Uterine smooth muscle cell (primary cell): ENCODE measurements around the gene SGMS2. TPM values are rescaled to one million over a fixed set of nuclear protein-coding genes. Genes with fewer than 3 reads are reported as not detected.

ENCODE experiments used
- total RNA-seq: library from RNA; depleted of rRNA; stranded (reverse); fragments of >200 nt; gene quantifications from 2 replicates; pipeline ENCODE4 v1.2.3, GENCODE V29; 2014

Gene SGMS2
- total RNA-seq = 96.4 and 118 TPM in 2 replicates

DNA sequence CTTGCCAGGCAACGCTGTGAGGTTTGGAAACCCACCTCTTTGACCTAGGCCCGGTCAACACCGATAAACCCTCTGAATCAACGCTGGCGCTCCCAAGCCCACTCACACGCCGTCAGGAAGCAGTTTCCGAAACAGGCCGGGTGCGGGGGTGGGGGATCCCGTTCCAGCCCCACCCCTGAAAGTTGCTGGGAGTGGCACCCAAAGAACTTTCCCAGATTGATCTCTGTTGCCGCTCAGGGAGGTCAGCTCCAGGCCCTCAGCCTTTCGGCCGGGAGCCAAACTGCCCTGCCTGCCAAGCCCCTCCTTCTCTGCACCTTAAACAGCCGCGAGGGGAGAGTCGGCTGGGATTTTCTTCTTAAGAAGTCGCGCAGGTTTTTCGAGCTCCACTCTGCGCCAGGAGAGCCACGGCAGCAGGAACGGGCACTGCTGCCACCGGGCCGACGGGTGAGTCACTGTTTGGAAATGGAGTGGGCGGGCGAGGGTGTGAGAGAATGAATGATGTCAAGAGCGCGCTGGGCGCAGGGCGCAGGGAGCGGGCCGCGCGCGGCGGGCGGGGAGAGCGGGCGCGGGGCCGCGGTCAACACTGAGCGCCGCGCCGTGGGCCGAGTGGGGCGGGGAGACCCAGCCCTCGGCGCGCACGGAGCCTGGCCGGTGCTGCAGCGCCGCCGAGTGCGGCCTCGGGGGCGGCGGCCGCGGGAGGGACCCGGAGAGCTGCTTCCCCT lies at the start of gene SGMS2:
SGMS2 (plus strand) TSS at position 583 of the 722 bp plus-strand sequence. CDS start 70,622 bp downstream, outside the sequence.

DNA sequence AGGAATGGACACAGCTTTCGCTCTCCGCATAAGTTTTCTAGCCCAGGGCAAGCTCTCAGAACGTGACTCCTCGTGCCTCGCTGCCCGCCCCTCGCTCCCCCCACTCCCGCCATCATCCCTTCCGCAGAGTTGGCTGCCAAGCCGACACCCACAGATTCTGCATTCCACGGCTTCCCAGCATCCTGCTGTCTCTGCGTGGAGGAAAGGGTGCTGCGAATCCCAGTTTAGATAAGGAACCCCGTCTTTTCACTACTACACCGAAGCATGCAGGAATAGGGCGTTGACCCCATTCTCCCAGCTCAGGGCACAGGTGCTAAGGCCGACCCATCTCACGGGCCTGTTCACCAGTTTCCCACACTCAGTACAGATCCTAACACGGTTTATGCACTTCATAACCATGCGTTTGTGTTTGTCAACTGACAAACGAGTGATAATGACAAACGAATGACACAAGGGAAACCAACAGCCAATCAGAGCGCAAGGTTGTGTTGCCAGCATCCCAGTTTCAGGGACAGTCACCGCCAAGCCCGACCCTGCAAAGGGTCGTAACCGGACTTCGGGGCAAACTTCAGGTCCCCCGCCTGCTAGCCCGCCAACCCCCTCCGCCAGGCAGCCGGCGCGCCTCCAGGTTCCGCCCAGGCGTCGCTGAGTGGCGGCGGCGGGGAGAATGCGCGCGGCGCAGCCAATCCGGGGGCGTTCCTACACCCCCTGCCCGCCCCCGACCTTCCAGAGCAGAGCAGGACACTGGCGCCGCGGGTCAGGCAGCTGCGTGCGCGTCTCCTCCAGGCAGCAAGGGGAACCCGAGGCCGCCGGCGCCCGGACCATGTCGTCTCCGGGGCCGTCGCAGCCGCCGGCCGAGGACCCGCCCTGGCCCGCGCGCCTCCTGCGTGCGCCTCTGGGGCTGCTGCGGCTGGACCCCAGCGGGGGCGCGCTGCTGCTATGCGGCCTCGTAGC lies 106.4 kb downstream of the SGMS2 start, which contains the start of gene CYP2U1:
CYP2U1 (plus strand) TSS at position 729 of the 954 bp plus-strand sequence; CDS start at position 824, 95 bp downstream.

Other genes with a start within 250 kb of the SGMS2 start
- 68.2 and 68.6 TPM in 2 replicates for gene PAPSS1, start 104.7 kb upstream of the SGMS2 start, total RNA-seq
- 7.5 and 21.0 TPM in 2 replicates for gene CYP2U1, start 106.6 kb downstream of the SGMS2 start, total RNA-seq
- 17.0 and 19.6 TPM in 2 replicates for gene HADH, start 165.0 kb downstream of the SGMS2 start, total RNA-seq